HepG2 (cell line): Measurements from ENCODE around the gene EPB41L1. TPM values are rescaled to one million over a fixed set of nuclear protein-coding genes. Genes with fewer than 3 reads are reported as not detected.

Source experiments
- AHR ChIP-seq: IDR thresholded peaks from 2 replicates; pipeline ENCODE4 v1.6.1; 2018; ENCODE audit warnings: missing genetic modification reagents, missing compliant biosample characterization
- DNMT3B ChIP-seq: conservative IDR thresholded peaks from 2 replicates; pipeline ENCODE4 v1.6.1; 2016; ENCODE audit warnings: missing biosample characterization, control low read depth
- DRAP1 ChIP-seq: IDR thresholded peaks from 2 replicates; pipeline ENCODE4 v1.6.1; 2016; ENCODE audit warnings: missing genetic modification reagents, missing compliant biosample characterization
- ELK4 ChIP-seq: sonication (generic); formaldehyde crosslinking; IDR thresholded peaks from 2 replicates; pipeline ENCODE4 v1.9.0; 2021; ENCODE audit warnings: missing genetic modification reagents, borderline replicate concordance
- ETS1 ChIP-seq: sonication (generic); formaldehyde crosslinking; IDR thresholded peaks from 2 replicates; pipeline ENCODE4 v1.4.0; 2020; ENCODE audit warnings: missing genetic modification reagents
- HNRNPUL1 ChIP-seq: fragments of 200-400 bp; formaldehyde crosslinking; IDR thresholded peaks from 2 replicates; pipeline ENCODE4 v1.6.1; 2017; ENCODE audit warnings: low read depth, mild to moderate bottlenecking, low read length, moderate library complexity
- MED1 ChIP-seq: sonication (generic); formaldehyde crosslinking; IDR thresholded peaks from 2 replicates; pipeline ENCODE4 v1.4.0; 2020; ENCODE audit warnings: missing genetic modification reagents
- NCOA5 ChIP-seq: sonication (generic); formaldehyde crosslinking; IDR thresholded peaks from 2 replicates; pipeline ENCODE4 v1.4.0; 2020; ENCODE audit warnings: missing genetic modification reagents
- RFXAP ChIP-seq: sonication (generic); formaldehyde crosslinking; IDR thresholded peaks from 2 replicates; pipeline ENCODE4 v1.4.0; 2020; ENCODE audit warnings: missing genetic modification reagents, borderline replicate concordance
- TGIF2 ChIP-seq: IDR thresholded peaks from 2 replicates; pipeline ENCODE4 v1.6.1; 2016; ENCODE audit warnings: control low read depth, missing compliant biosample characterization
- XRCC5 ChIP-seq: fragments of 200-400 bp; formaldehyde crosslinking; optimal IDR thresholded peaks from 2 replicates; pipeline ENCODE3; 2017; ENCODE audit warnings: mild to moderate bottlenecking, low read length
- ZBTB46 ChIP-seq: sonication (generic); formaldehyde crosslinking; IDR thresholded peaks from 2 replicates; pipeline ENCODE4 v1.4.0; 2020; ENCODE audit warnings: mild to moderate bottlenecking, missing genetic modification reagents, borderline replicate concordance
- ZFAT ChIP-seq: sonication (generic); formaldehyde crosslinking; conservative IDR thresholded peaks from 2 replicates; pipeline ENCODE4 v1.8.1; 2023; ENCODE audit warnings: missing genetic modification reagents, inconsistent platforms
- ZNF160 ChIP-seq: sonication (generic); formaldehyde crosslinking; IDR thresholded peaks from 2 replicates; pipeline ENCODE4 v1.8.0; 2022; ENCODE audit warnings: mild to moderate bottlenecking, inconsistent platforms, missing genetic modification reagents
- ZNF280B ChIP-seq: sonication (generic); formaldehyde crosslinking; IDR thresholded peaks from 2 replicates; pipeline ENCODE4 v1.5.0; 2020; ENCODE audit warnings: missing genetic modification reagents, mild to moderate bottlenecking, borderline replicate concordance
- ZNF691 ChIP-seq: sonication (generic); formaldehyde crosslinking; IDR thresholded peaks from 2 replicates; pipeline ENCODE4 v1.4.0; 2020; ENCODE audit warnings: missing genetic modification reagents, low read depth, mild to moderate bottlenecking, borderline replicate concordance
- ZNF776 ChIP-seq: sonication (generic); formaldehyde crosslinking; IDR thresholded peaks from 2 replicates; pipeline ENCODE4 v1.4.0; 2020; ENCODE audit warnings: mild to moderate bottlenecking, missing genetic modification reagents
- ZXDC ChIP-seq: sonication (generic); formaldehyde crosslinking; IDR thresholded peaks from 2 replicates; pipeline ENCODE4 v1.5.0; 2020; ENCODE audit warnings: mild to moderate bottlenecking, missing genetic modification reagents
- polyA plus RNA-seq, 8 experiments: library from polyadenylated mRNA; depleted of rRNA in 3 of 8; stranded (reverse) in 7 of 8; unstranded in 1 of 8; fragments of >200 nt; fragmentation: Illumina TruSeq in 4 of 8; extraction: Trizol in 4 of 8; gene quantifications; 2 replicates each; pipeline versions ENCODE4 v1.2.1 to v1.2.3, GENCODE V29; 2011 to 2016; ENCODE audit warnings: low read depth in 4 of 8, missing spikeins in 1 of 8, mixed read lengths in 1 of 8; ENCODE audit not compliant: insufficient read depth in 1 of 8
- total RNA-seq, 5 experiments: library from RNA; depleted of rRNA; stranded (reverse); fragments of >200 nt; fragmentation: Illumina TruSeq; extraction: Trizol; gene quantifications; 2 replicates each; pipeline ENCODE4 v1.2.3, GENCODE V29; 2016; ENCODE audit warnings: low read depth in 1 of 5

EPB41L1 gene
- total and polyA plus RNA-seq, 2 of the 13 experiments (the other 11 are each of a cell fraction or from before 2014, with no cell fraction given): 16.7 to 39.0 TPM

GRCh38 chr20:36199345-36200257, 45.1 kb downstream of the EPB41L1 start (continued):
- peak; percentile 10; the same call in 1 of the 2 replicates for TF ChIP-seq DRAP1 (CRISPR knock-in tag)
- TF ChIP-seq ZFAT (CRISPR knock-in tag): no peak
- TF ChIP-seq AHR (CRISPR knock-in tag): no peak; the same call in 1 of the 2 replicates
- no peak for TF ChIP-seq ZXDC
- peak; percentile 52; the same call in 1 of the 2 replicates for TF ChIP-seq DNMT3B (CRISPR knock-in tag)
- TF ChIP-seq MED1: peak; percentile 35; the same call in 1 of the 2 replicates
- TF ChIP-seq ZNF280B: peak; percentile 88
- no peak for TF ChIP-seq ZBTB46 (CRISPR knock-in tag)
- no peak for TF ChIP-seq HNRNPUL1
- no peak for TF ChIP-seq ELK4 (CRISPR knock-in tag)
- TF ChIP-seq NCOA5: no peak
- 0 out of 2 replicates have a peak, but pooled peaks have one; percentile 63 for TF ChIP-seq ZNF691 (CRISPR knock-in tag)
- no peak for TF ChIP-seq RFXAP (CRISPR knock-in tag)
- peak; percentile 95 for TF ChIP-seq XRCC5
- TF ChIP-seq ETS1 (CRISPR knock-in tag): no peak
- TF ChIP-seq ZNF776 (CRISPR knock-in tag): no peak
- TF ChIP-seq ZNF160 (CRISPR knock-in tag): no peak
- TF ChIP-seq TGIF2 (CRISPR knock-in tag): peak; percentile 66; the same call in 1 of the 2 replicates
